A549 (cell line): ENCODE data around the gene ANO9. TPM values are rescaled to one million over a fixed set of nuclear protein-coding genes. Genes with fewer than 3 reads are reported as not detected.
"Not testable (repeated sequence)": the region's sequence is repeated elsewhere in the genome, so short reads cannot be mapped to it uniquely, and the experiment has no call there.

Experiments used
- ATAC-seq, 2 experiments: fragments of 200-7000 bp in 1 of 2; fragments of >200 bp in 1 of 2; cut with Nextera tagmentation in 1 of 2; cut with Tn5 transposase in 1 of 2; 3 replicates each; pipeline versions ENCODE4 v1.8.0 to v1.9.1; 2018 to 2020; ENCODE audit warnings: mild to moderate bottlenecking in 1 of 2, moderate library complexity in 1 of 2
- CTCF ChIA-PET: fragments of 300-600 bp; sonication (Branson Sonifier 250); formaldehyde crosslinking; extraction: SDS; loops from one replicate; lab custom pipeline; 2021; ENCODE audit warnings: antibody characterized with exemption, inconsistent platforms; lab: Yijun Ruan, JAX
- POLR2A ChIA-PET: fragments of 350-600 bp; formaldehyde crosslinking; extraction: SDS; loops from one replicate; lab custom pipeline; 2021; ENCODE audit warnings: antibody characterized with exemption, inconsistent platforms; lab: Yijun Ruan, JAX
- DNase-seq, 2 experiments: peaks; one replicate each; pipeline versions ENCODE4 v3.0.0 to v3.0.0-alpha.2; 2011 to 2016; ENCODE audit warnings: low read depth in 1 of 2, low spot score in 1 of 2
- FAIRE-seq: peaks from 2 replicates; lab custom pipeline; 2011; peaks lifted over from hg19 to GRCh38; lab: Jason Lieb, UNC
- H3K27ac ChIP-seq, 2 experiments: fragments of >200 bp; sonication (Bioruptor Twin); formaldehyde crosslinking; 3 replicates each; pipeline ENCODE4 v1.5.1; 2016 to 2017
- H3K4me1 ChIP-seq: fragments of >200 bp; sonication (Bioruptor Twin); formaldehyde crosslinking; 3 replicates; pipeline ENCODE4 v1.6.1; 2016
- H3K4me2 ChIP-seq: fragments of >200 bp; sonication (Bioruptor Twin); formaldehyde crosslinking; 3 replicates; pipeline ENCODE4 v1.6.1; 2016
- H3K4me3 ChIP-seq: fragments of >200 bp; sonication (Bioruptor Twin); formaldehyde crosslinking; 3 replicates; pipeline ENCODE4 v1.5.1; 2016
- H3K9me3 ChIP-seq: fragments of >200 bp; sonication (Bioruptor Twin); formaldehyde crosslinking; 3 replicates; pipeline ENCODE4 v1.6.1; 2016
- CBX2 ChIP-seq: fragments of 200-600 bp; sonication (generic); IDR thresholded peaks from 2 replicates; pipeline ENCODE4 v1.6.1; 2016; ENCODE audit warnings: low read depth, mild to moderate bottlenecking, borderline replicate concordance
- CBX8 ChIP-seq: fragments of 200-600 bp; sonication (generic); IDR thresholded peaks from 2 replicates; pipeline ENCODE4 v1.6.1; 2016
- CEBPB ChIP-seq, 2 experiments: fragments of >200 bp in 1 of 2; sonication (Bioruptor Twin) in 1 of 2; formaldehyde crosslinking in 1 of 2; IDR thresholded peaks; 2 replicates each; pipeline ENCODE4 v1.6.1; 2012 to 2016
- CHD2 ChIP-seq: fragments of 150-350 bp; IDR thresholded peaks from 2 replicates; pipeline ENCODE4 v1.6.1; 2014; ENCODE audit warnings: low read length; ENCODE audit not compliant: partially characterized antibody
- JUN ChIP-seq, 2 experiments: fragments of >200 bp; sonication (Bioruptor Twin); formaldehyde crosslinking; IDR thresholded peaks; 2 replicates in 1 of 2; 3 replicates in 1 of 2; pipeline ENCODE4 v1.6.1; 2016 to 2017
- KDM1A ChIP-seq: fragments of 200-600 bp; sonication (generic); IDR thresholded peaks from 2 replicates; pipeline ENCODE4 v1.6.1; 2016; ENCODE audit warnings: low read depth, mild to moderate bottlenecking
- KDM5A ChIP-seq: fragments of 200-600 bp; sonication (generic); IDR thresholded peaks from 2 replicates; pipeline ENCODE4 v1.6.1; 2016; ENCODE audit warnings: antibody characterized with exemption, mild to moderate bottlenecking
- MAFK ChIP-seq: fragments of 450-650 bp; IDR thresholded peaks from 2 replicates; pipeline ENCODE4 v1.6.1; 2014; ENCODE audit not compliant: partially characterized antibody
- NPAS2 ChIP-seq: fragments of 250-450 bp; sonication (Bioruptor Pico); IDR thresholded peaks from 2 replicates; pipeline ENCODE4 v1.8.0; 2022; ENCODE audit warnings: mild to moderate bottlenecking, moderate library complexity, borderline replicate concordance
- PBX3 ChIP-seq: IDR thresholded peaks from 2 replicates; pipeline ENCODE4 v1.6.1; 2012
- PHF8 ChIP-seq: fragments of 200-600 bp; sonication (generic); IDR thresholded peaks from 2 replicates; pipeline ENCODE4 v1.6.1; 2016; ENCODE audit warnings: low read depth, mild to moderate bottlenecking, antibody characterized with exemption, moderate library complexity, borderline replicate concordance
- POLR2A ChIP-seq: IDR thresholded peaks from 2 replicates; pipeline ENCODE4 v1.6.1; 2012; ENCODE audit warnings: mild to moderate bottlenecking, low read length
- SMC3 ChIP-seq: fragments of >200 bp; sonication (Bioruptor Twin); formaldehyde crosslinking; IDR thresholded peaks from 3 replicates; pipeline ENCODE4 v1.6.1; 2018; ENCODE audit warnings: inconsistent platforms
- SREBF2 ChIP-seq: fragments of 450-650 bp; IDR thresholded peaks from 2 replicates; pipeline ENCODE4 v1.6.1; 2014; ENCODE audit warnings: mild to moderate bottlenecking, moderate library complexity
- WGBS: methylation state at CpG from one replicate; pipeline ENCODE4 v1.1.6; 2017; ENCODE audit errors: missing lambda C conversion rate; 5-methylcytosine and 5-hydroxymethylcytosine counted together
- polyA plus RNA-seq, 4 experiments: library from polyadenylated mRNA; depleted of rRNA in 3 of 4; stranded (reverse); fragments of >200 nt; fragmentation: RNase III in 1 of 4; extraction: RNeasy Plus Mini Kit Qiagen cat#74134 plus additional on column Dnase treatment in 1 of 4; gene quantifications; 2 replicates in 3 of 4; 3 replicates in 1 of 4; pipeline ENCODE4 v1.2.3, GENCODE V29; 2011 to 2017
- TF ChIP-seq, protein P1 (sequence below): fragments of >200 bp; sonication (Bioruptor Twin); formaldehyde crosslinking; IDR thresholded peaks from 3 replicates; pipeline ENCODE4 v1.6.1; 2016
- TF ChIP-seq, protein P2 (sequence below): fragments of 450-650 bp; IDR thresholded peaks from 2 replicates; pipeline ENCODE4 v1.6.1; 2014; ENCODE audit warnings: antibody characterized with exemption
- TF ChIP-seq, protein P3 (sequence below): fragments of 150-350 bp; IDR thresholded peaks from 2 replicates; pipeline ENCODE4 v1.6.1; 2014; ENCODE audit warnings: low read depth, mild to moderate bottlenecking, low read length

The ANO9 gene
- polyA plus RNA-seq, 2 of the 4 experiments (the other 2 are of a cell fraction), result 0.50 to 0.66 TPM

GRCh38 chr11:403761-404431, 37.9 kb downstream of the ANO9 start:
- H3K9me3 ChIP-seq, result no peaks in the 10 kb centered on the region
- H3K4me1 ChIP-seq, result peaks cover 15% of the 10 kb centered on the region
- no peak overlapping the region for H3K4me2 ChIP-seq
- ChIA-PET POLR2A (no interaction called here), CTCF (interaction anchor here (0.6 to 9.0 kb wide), 6 partner anchors 8 to 176 kb away, joined by 3 to 112 read pairs (median 3); partner anchors contain the start of gene PTDSS2)
- TF ChIP-seq KDM5A (no peak), JUN (IDR thresholded peaks at IDR 0.05) (no peak), POLR2A (no peak), CHD2 (no peak), KDM1A (no peak), MAFK (no peak), SREBF2 (no peak), SMC3 (no peak), NPAS2 (CRISPR knock-in tag) (no peak), PBX3 (no peak), CBX2 (no peak), CBX8 (no peak), PHF8 (no peak)
- TF ChIP-seq, protein P1, sequence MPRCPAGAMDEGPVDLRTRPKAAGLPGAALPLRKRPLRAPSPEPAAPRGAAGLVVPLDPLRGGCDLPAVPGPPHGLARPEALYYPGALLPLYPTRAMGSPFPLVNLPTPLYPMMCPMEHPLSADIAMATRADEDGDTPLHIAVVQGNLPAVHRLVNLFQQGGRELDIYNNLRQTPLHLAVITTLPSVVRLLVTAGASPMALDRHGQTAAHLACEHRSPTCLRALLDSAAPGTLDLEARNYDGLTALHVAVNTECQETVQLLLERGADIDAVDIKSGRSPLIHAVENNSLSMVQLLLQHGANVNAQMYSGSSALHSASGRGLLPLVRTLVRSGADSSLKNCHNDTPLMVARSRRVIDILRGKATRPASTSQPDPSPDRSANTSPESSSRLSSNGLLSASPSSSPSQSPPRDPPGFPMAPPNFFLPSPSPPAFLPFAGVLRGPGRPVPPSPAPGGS, result no peak
- TF ChIP-seq, protein P2, sequence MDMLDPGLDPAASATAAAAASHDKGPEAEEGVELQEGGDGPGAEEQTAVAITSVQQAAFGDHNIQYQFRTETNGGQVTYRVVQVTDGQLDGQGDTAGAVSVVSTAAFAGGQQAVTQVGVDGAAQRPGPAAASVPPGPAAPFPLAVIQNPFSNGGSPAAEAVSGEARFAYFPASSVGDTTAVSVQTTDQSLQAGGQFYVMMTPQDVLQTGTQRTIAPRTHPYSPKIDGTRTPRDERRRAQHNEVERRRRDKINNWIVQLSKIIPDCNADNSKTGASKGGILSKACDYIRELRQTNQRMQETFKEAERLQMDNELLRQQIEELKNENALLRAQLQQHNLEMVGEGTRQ, result no peak
- TF ChIP-seq, protein P3, sequence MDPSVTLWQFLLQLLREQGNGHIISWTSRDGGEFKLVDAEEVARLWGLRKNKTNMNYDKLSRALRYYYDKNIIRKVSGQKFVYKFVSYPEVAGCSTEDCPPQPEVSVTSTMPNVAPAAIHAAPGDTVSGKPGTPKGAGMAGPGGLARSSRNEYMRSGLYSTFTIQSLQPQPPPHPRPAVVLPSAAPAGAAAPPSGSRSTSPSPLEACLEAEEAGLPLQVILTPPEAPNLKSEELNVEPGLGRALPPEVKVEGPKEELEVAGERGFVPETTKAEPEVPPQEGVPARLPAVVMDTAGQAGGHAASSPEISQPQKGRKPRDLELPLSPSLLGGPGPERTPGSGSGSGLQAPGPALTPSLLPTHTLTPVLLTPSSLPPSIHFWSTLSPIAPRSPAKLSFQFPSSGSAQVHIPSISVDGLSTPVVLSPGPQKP, result no peak
- TF ChIP-seq, all 56 proteins: peak for 0
- no peak for FAIRE-seq
- Histone ChIP-seq H3K27ac (no peak overlapping the region), H3K4me3 (no peak overlapping the region)
- 91% methylated on average over 24 of the region's 27 CpGs for WGBS
- no peak for DNase-seq
- ATAC-seq, result no peak

- Histone ChIP-seq H3K4me3 (no peak overlapping the region), H3K27ac (no peak overlapping the region), H3K9me3 (no peaks in the 10 kb centered on the region)
- no peak for DNase-seq
- CTCF ChIA-PET, result interaction anchor here (0.7 to 9.0 kb wide), 4 partner anchors 35 to 175 kb away, joined by 3 to 112 read pairs (median 4); partner anchors contain the start of gene PTDSS2
- no peak for TF ChIP-seq CEBPB (IDR thresholded peaks at IDR 0.05)
- TF ChIP-seq, all 56 proteins: peak for 0
- Histone ChIP-seq H3K4me2 (no peak overlapping the region), H3K4me1 (peaks cover 15% of the 10 kb centered on the region)
- no peak for ATAC-seq
- no peak for FAIRE-seq
- WGBS, result 97% methylated on average over 16 of the region's 55 CpGs
- POLR2A ChIA-PET, result no interaction called here
Measured at GRCh38 chr11:403021-403760, 38.6 kb downstream of the ANO9 start.

DNA sequence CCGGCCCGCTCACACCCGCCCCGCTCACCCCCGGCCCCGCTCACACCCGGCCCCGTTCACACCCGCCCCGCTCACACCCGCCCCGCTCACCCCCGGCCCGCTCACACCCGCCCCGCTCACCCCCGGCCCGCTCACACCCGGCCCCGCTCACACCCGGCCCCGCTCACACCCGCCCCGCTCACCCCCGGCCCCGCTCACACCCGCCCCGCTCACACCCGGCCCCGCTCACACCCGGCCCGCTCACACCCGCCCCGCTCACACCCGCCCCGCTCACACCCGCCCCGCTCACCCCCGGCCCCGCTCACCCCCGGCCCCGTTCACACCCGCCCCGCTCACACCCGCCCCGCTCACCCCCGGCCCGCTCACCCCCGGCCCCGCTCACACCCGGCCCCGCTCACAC, 40.6 kb downstream of the ANO9 start:
- H3K4me2 ChIP-seq, H3K27ac ChIP-seq, H3K4me3 ChIP-seq, H3K9me3 ChIP-seq, POLR2A ChIA-PET, CTCF ChIA-PET, FAIRE-seq, ATAC-seq, DNase-seq: not testable (repeated sequence)
- no CpG with 5 or more reads among the region's 52 CpGs for WGBS
- H3K4me1 ChIP-seq, result peaks cover 14% of the 10 kb centered on the region
